ENCODE data around the gene ETFB. TPM values are rescaled to one million over a fixed set of nuclear protein-coding genes. Genes with fewer than 3 reads are reported as not detected.

The ETFB gene
- total and polyA plus RNA-seq, 9 of the 15 experiments (the other 6 are each of a cell fraction or from before 2014, with no cell fraction given), result 18.1 to 143 (median 96.1) TPM

GRCh38 chr19:51345076-51345620, 21.0 kb downstream of the ETFB start:
- Histone ChIP-seq H3K4me1 (replicated peaks in 1 of 2; ENCODE audit: control insufficient read depth in 2 of 2, insufficient read depth in 2 of 2, low read length in 2 of 2) (peaks cover 29 to 39% of the 10 kb centered on the region in 2 experiments), H3K4me3 (no peak overlapping the region), H3K9me3 (replicated peaks; ENCODE audit: control insufficient read depth, insufficient read depth, low read depth, low read length) (no peaks in the 10 kb centered on the region), H3K27me3 (ENCODE audit: control insufficient read depth in 2 of 2, insufficient read depth in 2 of 2, low read length in 2 of 2) (no peaks in the 10 kb centered on the region), H3K79me2 (ENCODE audit: control insufficient read depth, insufficient read depth, low read length) (no peaks in the 10 kb centered on the region), H3K9ac (ENCODE audit: insufficient read depth in 1 of 2, low read depth in 2 of 2, low read length in 2 of 2) (peak overlapping the region in 1 of 2 experiments; percentile 3; a peak in 2 of 4 replicates), H3K27ac (ENCODE audit: extremely low read depth, low read depth, low read length) (no peak overlapping the region), H3K4me2 (ENCODE audit: insufficient read depth, low read length) (no peak overlapping the region), H4K20me1 (replicated peaks; ENCODE audit: control insufficient read depth, insufficient read depth, low read length) (no peaks in the 10 kb centered on the region), H2AFZ (ENCODE audit: low read depth, low read length) (no peak overlapping the region), H3K36me3 (ENCODE audit: control insufficient read depth, insufficient read depth, low read length) (peaks cover 54% of the 10 kb centered on the region), H3K9me1 (ENCODE audit: control insufficient read depth, insufficient read depth, low read length) (no peaks in the 10 kb centered on the region)
- no TSS peak for BruUV-seq (replicated peaks)
- no peak for ATAC-seq
- intact Hi-C loops (cut with micrococcal nuclease), result no loop called here
- CTCF ChIA-PET (ENCODE audit: low intra/inter-chr PET ratio), result no interaction called here
- no peak for DNase-seq (ENCODE audit: extremely low read depth in 1 of 4, low spot score in 3 of 4)
- no peak for FAIRE-seq
- POLR2A ChIA-PET, result interaction anchor here (1.8 kb wide), 1 partner anchor 8 kb away, joined by 5 read pairs; no protein-coding TSS in a partner anchor
- WGBS (ENCODE audit: insufficient coverage, low coverage, missing lambda C conversion rate), result 91% methylated on average over 9 of the region's 9 CpGs
- in situ Hi-C loops (cut with MboI), result no loop called here
- TF ChIP-seq RREB1 (CRISPR knock-in tag; IDR thresholded peaks at IDR 0.05) (no peak), ZNF436 (CRISPR knock-in tag; IDR thresholded peaks at IDR 0.05) (no peak), ZC3H11A (IDR thresholded peaks at IDR 0.05; ENCODE audit: low read depth, low read length) (no peak), RUNX1 (IDR thresholded peaks at IDR 0.05; ENCODE audit: low read depth) (no peak), RNF219 (CRISPR knock-in tag; IDR thresholded peaks at IDR 0.05) (no peak), JUN (IDR thresholded peaks at IDR 0.05; ENCODE audit: borderline replicate concordance, low read depth, low read length) (no peak), JUN (CRISPR knock-in tag; IDR thresholded peaks at IDR 0.05; ENCODE audit: borderline replicate concordance) (no peak), MCM7 (IDR thresholded peaks at IDR 0.05) (no peak), NFE2 (IDR thresholded peaks at IDR 0.05; ENCODE audit: low read depth) (no peak), POLR2G (IDR thresholded peaks at IDR 0.05; ENCODE audit: low read depth, low read length) (peak; percentile 50; the same call in 1 of the 2 replicates), SMAD1 (IDR thresholded peaks at IDR 0.05; ENCODE audit: low read depth, low read length, partially characterized antibody) (no peak), RBFOX2 (IDR thresholded peaks at IDR 0.05; ENCODE audit: low read depth, low read length) (0 out of 2 replicates have a peak, but pooled peaks have one; percentile 21)
- TF ChIP-seq, protein P1, sequence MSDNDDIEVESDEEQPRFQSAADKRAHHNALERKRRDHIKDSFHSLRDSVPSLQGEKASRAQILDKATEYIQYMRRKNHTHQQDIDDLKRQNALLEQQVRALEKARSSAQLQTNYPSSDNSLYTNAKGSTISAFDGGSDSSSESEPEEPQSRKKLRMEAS (CRISPR knock-in tag; IDR thresholded peaks at IDR 0.05), result no peak
- TF ChIP-seq, protein P2, sequence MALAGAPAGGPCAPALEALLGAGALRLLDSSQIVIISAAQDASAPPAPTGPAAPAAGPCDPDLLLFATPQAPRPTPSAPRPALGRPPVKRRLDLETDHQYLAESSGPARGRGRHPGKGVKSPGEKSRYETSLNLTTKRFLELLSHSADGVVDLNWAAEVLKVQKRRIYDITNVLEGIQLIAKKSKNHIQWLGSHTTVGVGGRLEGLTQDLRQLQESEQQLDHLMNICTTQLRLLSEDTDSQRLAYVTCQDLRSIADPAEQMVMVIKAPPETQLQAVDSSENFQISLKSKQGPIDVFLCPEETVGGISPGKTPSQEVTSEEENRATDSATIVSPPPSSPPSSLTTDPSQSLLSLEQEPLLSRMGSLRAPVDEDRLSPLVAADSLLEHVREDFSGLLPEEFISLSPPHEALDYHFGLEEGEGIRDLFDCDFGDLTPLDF (CRISPR knock-in tag; IDR thresholded peaks at IDR 0.05), result no peak

Measured in K562 (cell line).